ENCODE results near the gene AFMID.
"Not testable (repeated sequence)": the region's sequence is repeated elsewhere in the genome, so short reads cannot be mapped to it uniquely, and the experiment has no call there.

AFMID gene

GRCh38 chr17:78238823-78239488 is 51.8 kb downstream of the AFMID start:
- no peak for DNase-seq (ENCODE audit: low read depth in 2 of 2)

- DNase-seq (ENCODE audit: low read depth in 2 of 2) = no peak
These were observed 52.3 kb downstream of the AFMID start for GRCh38 chr17:78239489-78239931.

- no peak for DNase-seq (ENCODE audit: low read depth in 2 of 2)
These were observed 53.0 kb downstream of the AFMID start for GRCh38 chr17:78240012-78240655.

- DNase-seq (ENCODE audit: low read depth in 2 of 2) = no peak
These were observed 53.7 kb downstream of the AFMID start for GRCh38 chr17:78240839-78241238.

DNA sequence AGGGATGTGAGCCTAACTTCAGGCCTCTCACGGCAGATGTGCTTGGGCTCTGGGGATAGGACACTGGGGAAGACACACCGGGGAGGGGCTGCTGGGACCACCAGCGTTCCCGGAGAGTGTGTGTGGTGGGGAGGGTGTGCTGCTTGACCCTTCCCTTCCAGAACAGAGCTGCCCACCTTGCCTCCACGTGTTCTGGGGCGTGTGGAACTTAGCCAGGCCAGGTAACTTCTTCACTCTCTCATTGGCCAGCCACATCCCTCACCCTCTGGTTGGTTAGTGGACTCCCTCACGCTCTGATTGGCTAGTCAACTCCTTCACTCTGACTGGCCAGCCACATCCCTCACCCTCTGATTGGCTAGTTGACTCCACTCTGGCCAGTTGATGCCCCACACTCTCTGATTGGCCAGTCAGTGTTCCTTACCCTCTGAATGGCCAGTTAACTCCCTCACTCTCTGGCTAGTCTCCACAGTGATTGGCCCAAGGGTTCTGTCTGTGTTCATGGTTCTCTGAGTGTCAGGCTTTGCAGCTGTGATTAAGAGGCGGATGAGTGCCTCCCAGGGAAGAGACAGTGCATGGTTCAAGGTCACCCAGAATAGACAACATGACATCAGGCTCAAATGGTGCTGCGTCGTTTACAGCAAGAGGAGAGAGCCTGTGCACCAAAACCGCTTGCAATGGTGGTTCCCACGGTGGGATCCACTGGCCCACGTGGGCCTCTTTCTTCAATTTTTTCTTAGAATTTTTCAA is 54.3 kb downstream of the AFMID start:
- no peak for DNase-seq (ENCODE audit: low read depth in 2 of 2)

- no peak for DNase-seq (ENCODE audit: low read depth in 2 of 2)
These were observed 55.0 kb downstream of the AFMID start for GRCh38 chr17:78242024-78242742.

- no peak for DNase-seq (ENCODE audit: low read depth in 2 of 2)
These were observed 60.1 kb downstream of the AFMID start for GRCh38 chr17:78247304-78247703.

DNA sequence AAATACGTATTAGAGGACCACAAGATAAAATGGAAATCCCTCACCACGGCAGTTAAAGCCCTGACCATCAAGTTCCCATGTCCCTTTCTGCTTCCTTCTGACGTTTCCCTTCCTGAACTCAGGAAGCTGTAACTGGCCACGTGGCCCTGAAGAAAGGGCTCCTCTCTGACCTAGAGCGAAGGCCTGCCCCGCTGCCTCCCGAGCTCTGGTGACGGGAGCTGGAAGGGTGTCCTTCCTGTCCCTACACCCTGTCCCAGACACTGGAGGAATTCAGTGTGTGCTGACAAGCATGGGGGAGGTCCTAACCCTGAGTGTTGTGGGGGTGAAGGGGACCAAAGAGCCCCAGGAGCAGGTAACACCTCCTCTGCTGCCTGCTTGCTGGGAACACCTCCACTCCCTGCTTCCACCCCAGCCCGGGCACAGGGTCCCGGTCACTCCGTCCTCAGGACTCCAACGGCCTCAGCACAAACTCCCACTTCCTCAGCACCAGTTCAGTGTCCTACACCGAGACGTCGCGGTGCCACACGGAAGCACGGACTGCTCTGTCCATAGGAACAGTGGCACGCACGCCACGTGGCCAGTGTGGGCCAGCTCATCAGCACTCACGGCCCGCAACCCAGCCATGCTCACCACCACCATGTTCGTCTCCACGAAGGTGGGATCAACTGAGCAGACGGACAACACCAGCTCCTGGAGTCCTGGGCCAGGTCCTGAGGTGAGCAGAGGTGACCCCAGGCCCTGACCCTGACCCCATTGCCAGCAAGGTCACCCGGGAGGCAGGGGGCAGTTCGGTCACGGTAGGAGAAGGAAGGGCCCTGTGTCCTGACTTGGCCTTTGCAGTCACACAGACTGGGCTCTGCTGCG is 61.1 kb downstream of the AFMID start:
- DNase-seq (ENCODE audit: low read depth in 2 of 2) = no peak

- DNase-seq (ENCODE audit: low read depth in 2 of 2) = no peak
These were observed 62.1 kb downstream of the AFMID start for GRCh38 chr17:78249074-78249817.

DNA sequence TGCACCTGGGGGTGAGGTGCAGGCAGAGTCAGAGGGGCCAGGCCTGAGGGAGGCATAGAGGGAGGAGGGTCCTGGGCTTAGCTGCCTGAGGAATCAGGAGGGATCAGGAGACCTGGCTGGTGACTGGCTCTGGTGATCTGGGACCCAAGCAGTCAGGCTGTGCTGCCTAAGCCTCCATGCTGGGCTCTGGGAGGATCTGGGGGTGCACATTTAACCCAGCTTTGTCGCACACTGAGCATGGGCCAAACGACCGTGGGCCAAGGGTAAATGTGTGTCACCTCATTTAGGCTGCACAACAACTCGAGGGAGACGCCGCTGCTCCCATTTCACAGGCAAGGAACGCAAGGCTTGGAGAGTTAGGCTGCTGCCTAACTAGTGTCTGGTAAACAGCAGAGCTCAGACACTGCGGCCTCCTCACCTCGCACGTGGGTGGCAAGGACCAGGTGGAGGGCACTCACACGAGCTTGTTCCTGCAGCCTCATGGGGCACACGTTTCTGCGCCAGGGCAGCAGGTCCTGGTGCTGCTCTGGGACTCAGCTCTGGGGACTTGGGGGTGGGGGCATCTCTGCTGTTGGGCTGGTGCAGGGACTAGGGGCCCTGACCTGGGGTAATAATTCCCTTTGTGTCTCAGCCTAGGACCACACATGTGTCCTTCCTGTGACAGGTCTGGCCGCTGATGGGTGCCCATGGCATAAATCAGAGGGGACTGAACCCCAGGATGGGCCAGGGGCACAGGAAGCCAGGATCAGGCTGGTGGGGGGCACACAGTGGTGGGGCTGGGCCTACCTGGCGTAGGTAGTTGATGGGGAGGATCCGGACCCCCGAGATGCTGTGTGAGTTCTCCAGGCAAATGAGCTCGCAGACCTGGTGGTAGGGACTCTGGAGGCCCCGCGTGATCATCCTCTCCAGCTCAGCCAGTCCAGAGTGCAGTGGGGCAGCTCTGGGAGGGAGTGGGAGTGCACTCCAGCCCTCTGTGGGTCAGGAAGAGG is 63.0 kb downstream of the AFMID start:
- DNase-seq (ENCODE audit: low read depth in 2 of 2) = no peak

DNA sequence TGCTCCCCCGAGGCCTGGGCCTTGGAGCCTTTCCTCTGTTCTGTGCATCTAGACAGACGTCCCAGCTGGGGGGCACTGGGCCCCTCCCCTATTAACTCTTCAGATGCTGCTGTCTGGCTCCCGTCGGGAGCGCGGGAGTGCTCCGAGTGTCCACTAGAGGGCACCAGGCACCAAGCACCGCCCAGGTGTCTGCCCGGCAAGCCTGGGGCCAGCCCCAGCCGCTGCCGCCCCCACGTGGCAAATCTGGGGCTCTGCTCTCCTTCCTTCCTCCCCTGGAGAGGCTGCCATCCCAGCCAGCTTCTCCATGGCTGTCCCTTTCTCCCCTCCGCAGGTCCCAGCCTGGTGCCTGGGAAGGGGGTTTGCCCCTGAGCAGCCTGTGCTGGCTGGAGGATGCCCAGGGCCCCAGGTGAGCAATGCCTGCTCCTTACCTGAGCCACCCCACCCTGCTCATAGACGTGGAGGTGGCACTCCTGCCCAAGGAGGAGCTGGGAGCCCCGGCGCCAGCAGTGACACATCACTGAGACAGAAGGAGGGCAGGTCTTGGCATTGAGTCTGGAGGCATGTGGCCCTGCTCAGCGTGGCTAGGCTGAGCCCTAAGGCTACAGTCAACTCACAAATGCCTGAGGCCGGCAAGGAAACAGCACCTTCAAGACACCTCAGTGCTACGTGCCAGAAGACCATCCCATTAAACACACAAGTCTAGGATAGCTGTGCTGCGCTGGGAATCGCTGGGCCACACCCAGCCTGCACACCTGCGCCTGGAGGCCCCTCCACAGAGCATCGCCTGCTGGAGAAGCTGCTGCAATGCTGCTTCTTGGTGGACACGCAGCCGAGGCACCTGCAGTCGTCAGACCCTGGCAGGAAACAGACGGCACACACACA is 64.0 kb downstream of the AFMID start:
- peak; percentile 67 to 78 for DNase-seq (ENCODE audit: low read depth in 2 of 2)

GRCh38 chr17:78251773-78252103 is 64.6 kb downstream of the AFMID start:
- no peak for DNase-seq (ENCODE audit: low read depth in 2 of 2)

GRCh38 chr17:78252111-78252634 is 65.0 kb downstream of the AFMID start:
- peak in 1 of 2 donors; percentile 47 for DNase-seq (ENCODE audit: low read depth in 2 of 2)

DNA sequence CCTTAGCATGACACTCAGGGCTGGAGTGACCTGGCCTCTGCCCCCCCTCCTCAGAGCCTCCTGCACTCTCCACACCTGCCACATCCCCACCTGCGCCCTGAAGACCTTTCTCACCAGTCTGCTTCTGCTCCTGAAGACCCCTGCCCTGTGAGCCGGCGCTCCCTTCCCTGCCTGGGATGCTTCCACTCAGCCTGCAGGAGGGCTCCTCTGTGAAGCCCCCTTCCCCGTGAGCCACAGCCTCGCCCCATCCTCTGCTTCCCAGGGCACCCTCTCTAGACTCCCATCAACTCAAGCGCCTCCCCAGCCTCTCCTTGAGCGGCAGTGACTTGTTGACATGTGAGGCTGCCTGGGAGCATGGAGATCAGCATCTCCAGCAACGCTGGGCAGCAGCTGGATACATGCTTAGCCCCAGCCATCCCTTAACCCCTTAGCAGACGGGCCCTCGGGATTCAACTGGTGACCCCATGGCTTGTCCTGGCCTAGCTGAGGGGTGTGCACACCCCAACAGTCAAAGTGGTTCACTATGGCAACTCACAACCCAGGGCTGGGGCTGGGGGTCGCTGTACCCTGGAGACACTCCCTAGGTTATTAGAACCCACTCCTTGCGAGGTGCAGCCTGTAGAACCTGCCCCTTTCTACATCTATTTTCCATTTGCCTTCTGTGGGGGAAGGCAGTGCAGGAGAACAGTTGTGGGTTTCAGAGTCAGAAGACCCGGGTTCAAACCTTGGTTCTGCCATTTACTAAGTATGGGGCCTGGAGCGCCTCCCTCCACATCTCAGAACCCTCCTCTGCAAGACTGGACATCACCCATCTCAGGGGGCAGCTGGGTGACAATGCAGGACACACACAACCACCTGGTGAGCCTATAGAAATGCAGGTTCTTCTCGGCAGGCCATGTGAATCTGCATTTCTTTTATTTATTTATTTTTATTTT is 65.8 kb downstream of the AFMID start:
- DNase-seq (ENCODE audit: low read depth in 2 of 2) = no peak

DNA sequence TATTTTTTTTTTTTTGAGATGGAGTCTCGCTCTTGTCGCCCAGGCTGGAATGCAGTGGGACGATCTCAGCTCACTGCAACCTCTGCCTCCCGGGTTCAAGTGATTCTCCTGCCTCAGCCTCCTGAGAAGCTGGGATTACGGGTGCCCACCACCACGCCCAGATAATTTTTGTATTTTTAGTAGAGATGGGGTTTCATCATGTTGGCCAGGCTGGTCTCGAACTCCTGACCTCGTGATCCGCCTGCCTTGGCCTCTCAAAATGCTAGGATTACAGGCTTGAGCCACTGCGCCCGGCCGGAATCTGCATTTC is 66.4 kb downstream of the AFMID start:
- not testable (repeated sequence) for DNase-seq (ENCODE audit: low read depth in 2 of 2)

DNA sequence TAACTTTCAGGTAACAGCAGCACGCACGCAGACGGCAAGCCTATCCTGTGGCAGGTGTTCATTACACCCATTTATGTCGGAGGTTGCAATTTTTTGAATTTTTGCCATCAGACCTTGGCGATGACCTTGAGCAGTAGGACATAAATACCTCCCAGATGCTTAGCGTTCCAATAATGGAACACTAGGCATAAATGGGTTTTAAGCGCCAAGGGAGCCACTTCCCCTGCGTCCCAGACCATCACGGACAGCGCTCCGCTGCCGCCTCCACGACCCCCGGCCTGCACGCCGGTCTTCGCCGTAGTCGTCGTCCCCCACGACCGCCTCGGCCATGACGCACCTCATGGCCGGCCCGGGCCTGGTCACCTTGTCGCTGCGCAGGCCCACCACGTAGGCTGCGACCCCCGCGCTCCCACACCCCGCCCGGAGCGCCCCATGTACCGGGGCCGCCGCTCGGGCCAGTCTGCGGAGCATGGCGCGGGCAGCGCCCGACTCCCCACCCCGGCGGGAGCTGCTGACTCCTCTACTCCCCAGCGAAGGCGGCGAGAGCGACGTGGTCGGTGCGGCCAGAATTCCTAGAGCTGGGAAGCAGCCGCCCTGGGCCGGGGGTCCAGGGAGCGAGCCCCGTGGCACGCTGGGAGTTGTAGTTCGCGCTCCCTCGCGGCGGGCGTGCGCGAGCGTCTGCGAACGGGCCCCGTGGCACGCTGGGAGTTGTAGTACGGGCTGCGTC is 66.9 kb downstream of the AFMID start:
- peak; percentile 42 to 61 for DNase-seq (ENCODE audit: low read depth in 2 of 2)
